Ecto neural progenitor cell (in vitro differentiated cells): ENCODE measurements around the gene NR3C2.

Experiments
- DNase-seq: peaks from one replicate; pipeline ENCODE4 v3.0.0-alpha.2; 2018; ENCODE audit warnings: low spot score

The NR3C2 gene

DNA sequence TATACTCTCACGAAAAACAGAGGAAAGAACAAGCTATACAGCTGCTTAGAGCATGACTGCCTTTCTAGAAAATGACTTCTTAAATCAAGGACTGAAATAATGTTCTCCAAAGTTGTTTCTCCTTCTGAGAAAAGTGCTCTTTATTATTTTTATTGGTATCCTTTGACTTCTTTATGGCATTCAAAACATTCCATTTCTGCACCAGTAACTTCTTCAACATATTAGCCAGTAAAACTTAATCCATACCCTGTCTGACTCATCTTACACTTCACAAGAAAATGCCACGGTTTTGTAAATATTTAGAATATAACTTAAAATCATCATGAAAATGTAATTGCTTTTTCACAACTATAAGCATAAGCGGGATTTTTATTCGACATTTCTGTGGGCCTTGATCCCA, 180.4 kb downstream of the NR3C2 start:
- DNase-seq = no peak

DNA sequence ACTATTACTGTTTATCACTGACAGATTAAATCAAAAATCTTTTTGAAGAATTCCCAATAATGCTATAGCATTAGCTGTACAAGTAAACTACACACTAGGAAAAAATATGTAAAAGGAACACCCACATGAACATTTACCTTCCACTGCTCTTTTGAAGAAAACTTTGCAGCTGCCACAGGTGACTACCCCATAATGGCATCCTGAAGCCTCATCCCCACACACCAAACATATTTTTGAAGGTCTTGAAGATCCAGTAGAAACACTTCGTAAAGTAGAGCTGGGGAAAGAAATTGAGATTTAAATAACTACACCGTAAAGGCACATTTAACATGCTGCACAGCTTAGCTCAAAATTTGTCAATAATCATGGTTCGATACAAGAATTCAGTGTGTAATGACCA, 182.4 kb downstream of the NR3C2 start:
- no peak for DNase-seq

DNA sequence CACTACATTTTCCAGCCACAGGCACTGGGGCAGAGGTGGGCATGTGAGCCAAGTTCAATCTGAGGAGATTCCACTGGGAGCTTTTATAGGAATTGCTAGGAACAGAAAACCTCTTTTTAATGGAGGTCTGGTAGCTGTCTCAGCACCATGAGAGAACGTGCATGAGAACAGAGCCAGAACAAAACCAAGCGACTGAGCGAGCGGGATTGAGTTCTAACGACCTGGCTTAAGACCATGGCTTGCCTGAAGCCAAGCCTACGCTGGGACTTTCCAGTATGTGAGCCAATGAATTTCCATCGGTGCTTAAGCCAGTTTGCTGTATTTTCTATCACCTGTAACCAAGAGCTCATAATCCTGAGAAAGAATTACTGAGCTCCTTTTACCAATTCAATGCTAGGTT, 183.7 kb downstream of the NR3C2 start:
- DNase-seq = no peak

DNA sequence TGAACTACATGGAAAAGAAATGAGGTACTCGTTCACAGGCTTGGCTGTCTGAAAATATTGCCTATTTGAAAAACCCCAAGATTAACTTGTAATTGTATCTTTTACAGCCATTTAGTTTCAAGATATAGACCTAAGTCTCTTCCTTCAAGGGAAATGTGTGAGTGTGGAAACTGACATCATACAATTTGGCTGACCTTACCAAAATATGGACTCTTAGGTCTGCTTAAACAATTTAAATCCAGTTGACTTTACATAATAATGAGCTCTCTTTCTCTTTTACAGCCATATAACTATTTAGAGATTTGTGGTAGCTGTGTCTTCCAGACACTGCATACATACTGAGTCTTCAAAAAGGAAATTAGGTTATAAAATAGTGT, 186.9 kb downstream of the NR3C2 start:
- DNase-seq = no peak

DNA sequence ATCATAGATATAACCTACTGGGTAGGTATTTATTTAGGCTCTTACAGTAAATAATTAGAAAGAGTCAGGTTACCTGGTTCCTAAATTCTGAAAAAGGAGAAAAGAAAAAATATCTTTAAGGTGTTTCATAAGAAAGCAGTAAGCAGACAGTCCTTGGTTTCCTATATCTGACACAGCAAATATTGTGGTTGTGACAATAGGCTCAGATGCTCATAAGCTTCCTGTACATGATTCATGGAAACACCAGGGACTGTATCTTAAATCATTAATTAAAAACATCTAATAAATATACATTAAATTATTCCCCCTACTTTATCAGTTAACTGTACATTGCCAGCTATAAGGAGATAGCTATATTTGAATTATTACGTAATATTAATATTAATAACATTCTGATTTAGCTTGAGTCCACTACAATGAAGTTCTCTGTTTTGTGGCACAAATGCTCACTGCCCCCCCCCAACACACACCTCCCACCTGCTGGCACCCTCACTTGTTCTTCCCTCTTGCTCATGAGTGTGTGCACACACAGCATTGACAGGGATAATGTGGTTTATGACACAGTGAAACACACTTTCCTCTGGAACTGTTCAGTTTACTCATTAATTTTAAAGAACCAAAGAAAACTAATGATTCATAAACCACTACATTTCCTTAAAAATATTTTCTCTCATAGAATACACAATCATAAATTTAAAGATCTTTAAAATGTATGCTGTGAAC, 187.4 kb downstream of the NR3C2 start:
- DNase-seq = no peak

DNA sequence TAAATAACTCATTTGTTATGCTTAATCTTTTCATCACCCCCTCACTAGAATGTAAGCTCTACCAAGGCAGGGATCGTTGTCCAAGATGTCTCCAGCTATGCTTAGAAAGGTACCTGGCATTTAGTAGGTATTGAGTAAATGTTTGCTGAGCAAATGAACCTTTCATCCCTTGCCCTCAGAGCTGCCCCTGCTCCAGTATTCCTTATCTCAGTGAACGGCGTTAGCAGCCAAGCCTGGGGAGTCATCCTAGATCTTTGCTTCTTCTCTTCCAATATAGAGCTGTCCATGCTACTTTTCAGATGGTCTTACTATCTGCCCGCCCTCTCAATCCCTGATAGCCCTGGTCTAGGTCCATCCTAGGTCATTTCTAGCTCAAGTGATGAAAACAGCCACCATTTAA, 188.4 kb downstream of the NR3C2 start:
- no peak for DNase-seq

DNA sequence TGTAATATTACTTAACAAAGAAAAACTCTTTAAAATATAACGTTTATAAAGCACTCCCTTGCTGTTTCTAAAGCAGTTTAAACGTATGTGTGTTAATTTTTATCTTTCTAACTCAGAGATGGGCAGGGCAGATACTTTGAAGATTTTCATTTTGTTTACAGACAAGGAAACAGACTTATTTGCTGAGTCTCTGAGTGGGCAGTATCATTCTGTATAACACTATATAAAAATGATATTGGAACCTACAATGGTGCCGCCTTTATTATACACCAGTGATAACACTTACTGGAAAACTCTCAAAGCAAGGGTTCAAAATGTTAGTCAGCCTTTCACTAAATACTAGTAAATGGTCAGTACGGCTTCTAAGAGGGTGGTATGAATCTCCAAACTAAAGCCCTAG, 193.4 kb downstream of the NR3C2 start:
- no peak for DNase-seq

DNA sequence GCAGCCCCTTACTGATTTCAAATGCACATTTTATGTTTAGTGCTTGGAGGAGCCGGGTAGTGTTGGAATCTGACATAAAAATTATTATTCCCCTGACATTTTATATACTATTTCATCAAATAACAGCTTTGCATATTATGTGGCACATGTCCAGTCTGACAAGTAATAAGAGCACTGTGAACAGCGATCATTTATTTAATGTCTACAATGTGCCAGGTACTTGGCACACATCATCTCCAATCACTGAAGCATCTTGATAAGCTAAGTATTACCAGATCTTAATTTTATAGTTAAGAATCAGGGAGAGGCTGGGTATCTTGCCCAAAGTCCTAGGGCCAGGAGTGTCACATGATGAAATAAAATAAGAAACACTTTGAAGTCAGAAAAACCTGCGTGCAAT, 197.2 kb downstream of the NR3C2 start:
- no peak for DNase-seq

DNA sequence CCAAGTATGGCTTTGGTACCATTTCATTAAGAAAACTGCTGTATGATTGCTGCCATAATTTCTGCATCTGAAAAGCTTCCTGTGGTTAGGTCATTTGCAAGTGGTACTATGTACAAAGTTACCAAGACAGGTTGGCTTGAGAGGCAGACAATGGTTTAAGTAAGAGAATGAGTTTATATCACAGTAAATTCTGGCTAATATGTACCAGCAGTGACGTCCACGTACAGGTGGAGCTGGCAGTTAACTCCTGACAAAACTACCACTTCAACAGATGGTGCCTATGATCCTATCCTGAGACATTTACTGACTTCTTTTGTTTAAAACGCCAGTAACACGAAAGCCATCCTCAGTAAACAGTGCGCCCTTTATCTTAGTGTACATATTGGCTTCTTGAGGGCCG, 198.4 kb downstream of the NR3C2 start:
- no peak for DNase-seq

DNA sequence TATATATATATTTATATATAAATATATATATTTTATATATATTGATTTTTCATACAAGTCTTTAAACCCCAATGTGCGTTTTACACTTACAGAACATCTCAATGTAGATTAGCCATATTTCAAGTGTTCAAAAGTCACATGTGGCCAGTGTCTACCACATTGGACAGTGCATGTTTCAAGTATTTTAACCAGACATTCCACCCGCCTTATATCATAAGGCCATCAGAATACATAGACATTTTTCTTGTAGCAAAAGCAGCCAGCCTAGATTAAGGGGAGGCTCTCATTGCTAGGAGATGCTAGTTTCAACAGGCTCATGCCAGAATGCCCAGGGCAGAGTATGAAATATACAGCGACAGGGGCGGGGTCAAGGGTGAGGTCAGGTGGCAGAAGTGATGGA, 202.0 kb downstream of the NR3C2 start:
- no peak for DNase-seq

DNA sequence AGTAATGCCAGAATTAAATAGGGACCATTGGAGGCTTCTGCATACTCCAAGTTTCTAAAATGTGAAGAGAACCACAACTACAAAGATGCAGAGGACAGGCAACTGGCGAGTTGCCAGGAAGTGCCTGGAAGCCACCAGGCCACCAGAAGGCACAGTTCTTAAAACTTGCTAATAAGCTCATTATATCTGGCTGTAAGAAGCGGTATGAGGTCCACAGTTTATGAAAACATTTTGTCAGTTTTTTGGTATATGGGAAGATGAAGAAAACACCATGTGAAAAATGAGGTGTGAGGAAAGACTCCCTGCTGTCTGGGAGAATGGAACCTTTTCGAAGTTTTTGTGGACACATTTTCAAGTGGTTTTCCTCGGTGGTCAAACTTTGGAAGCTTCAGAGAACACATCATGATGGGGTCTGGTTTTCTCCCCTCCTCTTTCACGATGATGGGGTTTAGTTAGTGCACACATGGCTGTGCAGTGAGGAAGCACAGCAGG, 202.7 kb downstream of the NR3C2 start:
- DNase-seq = no peak

DNA sequence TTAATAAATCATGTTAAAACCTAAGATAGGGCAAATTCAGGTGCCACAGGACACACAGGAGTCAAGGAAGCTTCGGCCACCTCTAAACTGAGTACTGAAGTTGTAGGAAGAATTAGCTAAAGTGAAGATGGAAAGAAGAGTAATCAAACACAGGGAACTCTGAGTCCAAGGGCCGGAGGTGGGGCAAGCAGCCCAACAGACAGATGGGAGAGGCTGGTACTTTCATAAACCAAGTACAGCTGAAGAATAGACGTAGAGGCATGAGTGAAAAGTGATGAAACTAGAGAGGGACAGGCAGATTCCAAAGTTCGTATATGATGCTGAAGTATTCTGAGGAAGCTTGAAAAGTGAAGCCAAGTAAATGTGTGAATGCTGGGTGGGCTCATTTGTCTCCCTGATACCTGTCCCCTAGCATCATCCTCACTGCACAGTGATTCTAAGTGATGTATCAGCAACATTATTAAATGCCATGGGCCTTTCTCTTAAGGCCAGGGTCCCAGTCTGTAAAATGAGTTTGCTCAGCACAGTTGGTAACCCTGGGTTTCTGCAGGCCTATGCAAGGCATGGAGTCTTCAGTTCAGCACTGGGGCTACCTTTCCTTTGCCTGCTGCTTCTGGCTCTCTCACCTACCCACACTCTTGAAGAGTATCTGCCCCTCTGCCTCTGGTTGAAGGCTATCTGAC, 203.3 kb downstream of the NR3C2 start:
- no peak for DNase-seq

DNA sequence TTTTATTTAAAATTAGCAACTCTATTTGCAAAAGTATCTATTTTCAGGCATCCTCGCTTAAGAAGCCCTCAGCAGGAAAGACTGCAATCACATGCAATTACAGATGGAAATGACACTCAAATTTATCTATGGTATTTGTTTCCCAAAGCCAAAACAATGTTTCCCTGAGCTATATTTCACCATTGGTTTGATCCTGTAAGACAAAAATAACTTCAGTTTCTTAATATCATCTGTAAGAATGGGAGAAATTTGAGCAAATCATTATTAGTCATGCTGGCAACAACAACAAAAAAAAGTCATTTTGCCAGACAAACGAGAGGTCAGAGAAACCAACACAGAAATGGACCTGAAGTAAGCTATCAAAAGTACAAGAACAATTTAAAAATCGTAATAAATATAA, 204.1 kb downstream of the NR3C2 start:
- no peak for DNase-seq

DNA sequence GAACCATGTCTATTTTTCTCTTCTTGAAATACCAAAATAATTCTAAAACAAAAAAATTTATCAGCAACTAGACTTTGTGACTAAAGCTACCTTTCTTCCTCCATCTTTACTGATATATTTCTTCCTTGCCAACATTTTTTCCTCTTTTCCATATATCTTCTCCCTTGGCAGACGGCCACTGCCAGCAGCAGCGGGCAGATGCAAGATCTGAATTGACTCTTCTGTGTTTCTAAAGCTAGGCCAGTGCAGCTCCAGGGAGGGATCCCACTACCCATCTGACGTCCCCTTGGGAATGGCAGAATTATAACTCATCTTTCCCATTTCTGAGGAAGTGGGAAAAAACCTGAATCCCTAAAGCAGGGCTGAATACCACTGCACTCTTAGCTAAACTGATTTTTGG, 206.4 kb downstream of the NR3C2 start:
- no peak for DNase-seq

DNA sequence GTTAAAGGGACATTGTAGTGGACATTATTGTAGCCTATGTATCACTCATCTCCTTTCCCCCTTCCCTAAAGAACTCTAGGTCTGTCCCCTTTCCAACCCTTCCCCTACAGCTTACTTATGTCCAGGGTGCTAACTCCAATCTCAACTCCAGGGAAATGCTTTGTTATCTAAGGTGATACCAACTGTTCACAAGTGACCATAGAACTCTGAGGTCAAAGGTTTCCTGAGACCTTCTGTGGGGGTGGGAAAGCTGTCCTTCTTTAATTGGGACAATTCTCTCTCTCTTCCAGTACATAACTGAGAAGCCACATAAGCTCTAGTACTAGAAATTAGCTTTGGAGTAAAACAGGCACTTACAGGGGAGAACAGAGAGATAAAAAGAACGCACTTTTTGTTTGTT, 212.4 kb downstream of the NR3C2 start:
- no peak for DNase-seq

DNA sequence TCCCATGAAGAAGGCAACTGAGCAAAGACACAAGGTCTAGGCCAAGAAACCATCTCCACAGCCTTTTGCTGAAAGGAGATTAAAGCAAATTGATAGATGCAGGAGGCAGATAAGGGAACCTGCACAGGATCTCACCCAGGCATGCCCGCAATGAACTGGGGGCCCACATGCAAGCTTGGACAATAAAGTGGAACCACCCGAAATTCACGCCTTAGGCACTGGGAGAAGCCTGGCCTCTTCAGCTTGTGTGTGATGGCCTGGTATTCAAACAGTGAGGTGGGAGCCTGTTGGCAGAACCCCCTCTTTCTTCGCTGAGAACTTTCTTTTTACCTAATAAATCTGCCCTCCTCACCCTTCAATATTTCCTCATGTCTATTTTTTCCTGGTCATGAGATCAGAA, 213.2 kb downstream of the NR3C2 start:
- DNase-seq = no peak

DNA sequence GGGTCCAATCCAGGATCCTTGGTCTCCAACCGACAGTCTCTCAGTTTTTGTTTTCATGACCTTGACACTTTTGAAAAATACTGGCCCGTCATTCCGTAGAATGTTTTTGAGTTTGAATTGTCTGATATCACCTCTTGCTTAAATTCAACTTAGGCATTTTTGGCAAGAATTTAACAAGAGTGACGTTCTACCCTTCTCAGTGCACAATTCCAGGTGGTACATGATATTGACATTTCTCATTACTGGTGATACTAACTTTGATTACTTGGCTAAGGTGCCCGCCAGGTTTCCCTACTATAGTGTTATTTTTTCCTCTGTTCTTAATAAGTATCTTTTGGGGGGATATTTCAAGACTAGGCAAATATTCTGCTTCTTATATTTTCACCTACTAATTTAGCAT, 215.1 kb downstream of the NR3C2 start:
- DNase-seq = no peak

DNA sequence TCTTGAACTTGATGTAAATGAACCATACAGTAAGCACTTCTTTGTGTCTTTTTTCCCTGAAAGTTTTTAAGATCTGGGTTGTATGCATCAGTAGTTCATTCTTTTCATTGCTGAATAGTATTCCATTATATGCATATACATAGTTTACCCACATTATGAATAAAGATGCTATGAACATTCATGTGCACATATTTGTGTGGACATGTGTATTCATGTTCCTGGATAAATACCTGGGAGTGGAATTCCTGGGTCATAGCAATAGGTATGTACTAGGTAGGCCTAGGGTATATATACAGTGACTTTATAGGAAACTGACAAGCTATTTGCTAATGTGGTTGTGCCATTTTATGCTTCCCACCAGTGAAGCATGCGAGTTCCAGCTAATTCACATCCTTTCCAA, 215.9 kb downstream of the NR3C2 start:
- no peak for DNase-seq

DNA sequence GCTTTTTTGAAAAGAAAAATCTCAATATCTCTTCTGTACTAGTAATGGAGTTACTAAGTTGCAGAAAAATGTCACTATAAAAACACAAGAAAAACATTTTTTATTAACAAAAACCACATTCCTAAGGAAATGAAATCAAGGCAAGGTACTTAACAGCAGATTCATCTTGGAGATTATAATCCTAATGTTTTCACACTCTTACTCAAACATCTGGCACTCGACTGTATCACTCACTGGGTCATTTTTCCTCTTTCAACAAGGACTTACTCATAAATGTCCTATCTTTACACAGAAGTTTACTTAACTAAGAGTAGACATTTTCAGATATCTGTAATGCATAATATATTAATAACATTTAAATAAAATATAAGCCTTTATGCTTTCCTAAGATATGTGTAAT, 216.6 kb downstream of the NR3C2 start:
- no peak for DNase-seq

DNA sequence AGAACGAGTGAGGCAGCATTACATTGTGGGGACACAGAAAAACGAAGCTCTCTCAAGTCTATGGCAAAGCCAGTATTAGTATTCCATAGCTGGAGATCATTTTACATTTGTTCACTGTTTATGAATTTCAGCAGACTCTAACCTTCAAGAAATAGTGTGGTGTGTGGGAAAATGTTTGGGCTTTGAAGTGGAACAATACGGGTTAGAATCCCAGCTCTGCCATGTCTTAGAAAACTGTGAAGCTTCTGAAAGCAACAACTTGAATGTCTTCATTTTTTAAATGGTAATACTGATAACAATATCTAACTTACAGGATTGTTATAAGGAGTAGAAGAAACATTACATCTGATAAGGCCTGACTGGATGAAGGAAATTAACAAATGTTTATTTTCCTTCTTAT, 217.7 kb downstream of the NR3C2 start:
- no peak for DNase-seq

DNA sequence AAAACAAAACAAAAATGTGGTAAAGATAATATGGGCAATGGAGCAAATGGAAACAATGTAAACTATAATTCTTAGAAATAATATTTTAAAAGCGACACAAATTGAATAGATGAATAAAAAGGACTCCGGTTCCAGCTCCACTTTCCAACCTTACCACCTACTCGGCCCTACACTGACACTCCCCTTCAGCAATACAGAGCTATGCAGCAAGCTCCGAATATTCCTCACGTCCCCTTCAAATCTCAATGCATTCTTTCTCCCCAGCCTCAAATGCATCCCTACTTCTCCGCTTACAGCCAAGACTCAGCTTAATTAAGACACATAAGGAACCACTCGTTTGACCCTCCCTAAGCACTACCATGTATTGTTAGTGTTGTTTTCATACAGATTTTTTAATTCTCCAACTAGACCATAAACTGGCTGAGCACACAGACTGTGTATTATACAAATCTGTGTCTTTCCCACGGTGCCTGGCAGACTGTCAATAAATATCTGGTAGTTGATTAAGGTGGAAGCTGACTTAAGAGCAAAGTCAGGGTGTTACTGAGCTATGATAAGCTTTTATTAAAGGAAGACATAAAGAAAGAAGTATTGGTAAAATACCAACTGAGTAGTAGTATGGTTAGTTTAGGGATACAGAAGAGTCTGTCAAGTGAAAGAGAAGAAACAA, 219.1 kb downstream of the NR3C2 start:
- no peak for DNase-seq

DNA sequence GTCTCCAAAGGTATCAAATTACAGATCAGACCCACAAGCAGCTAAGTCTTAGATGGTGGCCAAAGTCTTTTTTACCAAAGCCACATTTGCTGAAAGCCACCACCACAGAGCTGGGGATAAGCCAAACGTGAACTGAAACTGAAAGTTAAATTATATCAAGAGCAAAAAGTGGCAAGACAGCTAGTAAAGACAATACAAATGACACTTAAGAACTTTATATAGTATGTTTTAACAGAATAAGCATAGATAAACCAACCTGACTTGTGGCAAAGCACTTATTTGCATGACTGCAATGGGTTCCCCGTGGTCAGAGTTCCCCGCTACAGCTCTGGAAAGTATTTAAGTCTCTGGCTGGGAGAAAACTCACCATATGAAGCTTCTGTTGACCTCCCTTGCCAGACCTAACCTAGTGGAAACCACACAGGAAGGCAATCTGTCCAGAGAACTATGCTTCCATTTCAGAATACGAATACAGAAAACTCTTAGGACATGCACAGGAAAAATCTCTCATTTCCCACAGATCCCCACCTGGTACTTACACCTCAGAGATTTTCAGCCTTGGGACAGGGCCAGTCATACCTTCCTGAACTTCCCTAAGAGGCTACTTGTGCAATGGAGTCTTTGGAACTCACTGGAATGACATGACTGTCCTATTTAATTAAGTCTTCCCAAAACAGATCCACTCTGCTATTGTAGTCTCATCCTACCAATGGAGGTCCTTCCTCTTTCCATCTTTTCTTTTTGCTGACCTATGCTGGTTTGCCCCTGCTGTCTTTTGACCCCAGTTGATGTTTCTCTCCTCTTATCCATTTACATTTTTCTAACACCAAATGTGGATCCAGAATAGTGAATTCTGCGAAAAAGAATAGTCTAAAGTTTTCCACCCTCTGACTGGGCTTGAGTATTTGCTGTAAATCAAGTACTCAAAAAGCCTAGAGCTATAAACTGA, 225.1 kb downstream of the NR3C2 start:
- no peak for DNase-seq
